ENCODE data around the gene DOK3.
A peak's percentile ranks its signal among the peaks of the same experiment; 100 is the strongest.

DOK3 gene

GRCh38 chr5:177456976-177457851 lies 52.4 kb downstream of the DOK3 start:
- peak; percentile 99 for DNase-seq (ENCODE audit: low read depth)
- peak; percentile 72 for TF ChIP-seq CTCF (conservative IDR thresholded peaks at IDR 0.05; ENCODE audit: low read depth, low read length)
- no peak overlapping the region for H3K4me3 ChIP-seq (ENCODE audit: low read depth, low read length)

GRCh38 chr5:177456591-177456964 lies 53.0 kb downstream of the DOK3 start:
- H3K4me3 ChIP-seq (ENCODE audit: low read depth, low read length) = no peak overlapping the region
- no peak for DNase-seq (ENCODE audit: low read depth)
- TF ChIP-seq CTCF (conservative IDR thresholded peaks at IDR 0.05; ENCODE audit: low read depth, low read length) = no peak

- peak overlapping the region; percentile 54 for H3K4me3 ChIP-seq (ENCODE audit: low read depth, low read length)
- TF ChIP-seq CTCF (conservative IDR thresholded peaks at IDR 0.05; ENCODE audit: low read depth, low read length) = peak; percentile 90
- DNase-seq (ENCODE audit: low read depth) = peak; percentile 93
These were observed 53.7 kb downstream of the DOK3 start for GRCh38 chr5:177455661-177456590.

GRCh38 chr5:177455036-177455660 lies 54.5 kb downstream of the DOK3 start:
- TF ChIP-seq CTCF (conservative IDR thresholded peaks at IDR 0.05; ENCODE audit: low read depth, low read length) = peak; percentile 60
- peak; percentile 73 for DNase-seq (ENCODE audit: low read depth)
- H3K4me3 ChIP-seq (ENCODE audit: low read depth, low read length) = peak overlapping the region; percentile 54

GRCh38 chr5:177454397-177455035 lies 55.1 kb downstream of the DOK3 start:
- H3K4me3 ChIP-seq (ENCODE audit: low read depth, low read length) = peak overlapping the region; percentile 54
- peak; percentile 87 for DNase-seq (ENCODE audit: low read depth)
- peak; percentile 63 for TF ChIP-seq CTCF (conservative IDR thresholded peaks at IDR 0.05; ENCODE audit: low read depth, low read length)

GRCh38 chr5:177453852-177454396 lies 55.7 kb downstream of the DOK3 start:
- TF ChIP-seq CTCF (conservative IDR thresholded peaks at IDR 0.05; ENCODE audit: low read depth, low read length) = no peak
- H3K4me3 ChIP-seq (ENCODE audit: low read depth, low read length) = peak overlapping the region; percentile 36
- peak; percentile 33 for DNase-seq (ENCODE audit: low read depth)

Measured in choroid plexus epithelial cell (primary cell).